ENCODE data around the gene PGAM2. TPM values are rescaled to one million over a fixed set of nuclear protein-coding genes. Genes with fewer than 3 reads are reported as not detected.
"Not testable (repeated sequence)": the region's sequence is repeated elsewhere in the genome, so short reads cannot be mapped to it uniquely, and the experiment has no call there.

The PGAM2 gene
- total and polyA plus RNA-seq, 2 experiments from 2014 or later = 148 to 165 TPM

GRCh38 chr7:44045226-44046014, 19.9 kb downstream of the PGAM2 start:
- TF ChIP-seq CTCF (IDR thresholded peaks at IDR 0.05; ENCODE audit: low read depth, low read length) = no peak
- Histone ChIP-seq H3K36me3 (peaks cover 7% of the 10 kb centered on the region), H3K4me1 (ENCODE audit: low read depth) (peaks cover 12% of the 10 kb centered on the region), H3K27me3 (no peaks in the 10 kb centered on the region), H3K4me3 (peak overlapping the region; percentile 86), H3K9me3 (ENCODE audit: low read depth) (no peaks in the 10 kb centered on the region), H3K27ac (peak overlapping the region; percentile 77)
- DNase-seq (ENCODE audit: low read depth in 1 of 2, low spot score in 1 of 2) = no peak

- DNase-seq (ENCODE audit: low read depth in 1 of 2, low spot score in 1 of 2) = peak; percentile 88 to 94
- TF ChIP-seq CTCF (IDR thresholded peaks at IDR 0.05; ENCODE audit: low read depth, low read length) = no peak
- no peaks in the 10 kb centered on the region for H3K9me3 ChIP-seq (ENCODE audit: low read depth)
- peak within 1 kb of the TSS; percentile 86 for H3K4me3 ChIP-seq
- H3K27ac ChIP-seq = peak within 1 kb of the TSS; percentile 77
- no peaks in the 10 kb centered on the region for H3K27me3 ChIP-seq
- H3K4me1 ChIP-seq (ENCODE audit: low read depth) = peaks cover 12% of the 10 kb centered on the region
- peaks cover 4% of the 10 kb centered on the region for H3K36me3 ChIP-seq
Measured at GRCh38 chr7:44044315-44045225, 20.8 kb downstream of the PGAM2 start, which contains the start of gene DBNL. Gene DBNL (plus strand): TSS chr7:44044702. CDS start chr7:44044738, 36 bp downstream.

DNA sequence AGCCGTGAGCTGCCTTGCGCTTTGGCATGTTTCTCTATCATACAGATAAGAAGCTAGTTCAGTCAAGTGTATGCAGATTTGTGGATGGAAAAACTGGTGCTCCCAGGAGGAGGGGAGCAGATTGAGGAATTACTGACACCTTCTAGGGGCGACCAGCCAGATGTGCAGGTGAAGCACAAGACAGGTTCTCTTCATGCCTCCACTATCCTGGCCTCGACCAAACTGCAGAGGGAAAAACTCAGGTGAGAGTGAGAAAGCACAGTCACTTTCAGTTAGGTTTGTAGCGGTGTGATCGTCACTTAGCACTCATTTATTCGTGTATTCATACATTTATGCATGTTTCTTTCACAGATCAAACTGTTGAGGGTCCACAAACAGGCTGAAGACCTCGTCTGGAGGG, 21.5 kb downstream of the PGAM2 start:
- TF ChIP-seq CTCF (IDR thresholded peaks at IDR 0.05; ENCODE audit: low read depth, low read length) = no peak
- Histone ChIP-seq H3K9me3 (ENCODE audit: low read depth) (no peaks in the 10 kb centered on the region), H3K4me1 (ENCODE audit: low read depth) (peaks cover 12% of the 10 kb centered on the region), H3K36me3 (peaks cover 4% of the 10 kb centered on the region), H3K27ac (peak overlapping the region; percentile 77), H3K4me3 (peak overlapping the region; percentile 86), H3K27me3 (no peaks in the 10 kb centered on the region)
- DNase-seq (ENCODE audit: low read depth in 1 of 2, low spot score in 1 of 2) = no peak

DNA sequence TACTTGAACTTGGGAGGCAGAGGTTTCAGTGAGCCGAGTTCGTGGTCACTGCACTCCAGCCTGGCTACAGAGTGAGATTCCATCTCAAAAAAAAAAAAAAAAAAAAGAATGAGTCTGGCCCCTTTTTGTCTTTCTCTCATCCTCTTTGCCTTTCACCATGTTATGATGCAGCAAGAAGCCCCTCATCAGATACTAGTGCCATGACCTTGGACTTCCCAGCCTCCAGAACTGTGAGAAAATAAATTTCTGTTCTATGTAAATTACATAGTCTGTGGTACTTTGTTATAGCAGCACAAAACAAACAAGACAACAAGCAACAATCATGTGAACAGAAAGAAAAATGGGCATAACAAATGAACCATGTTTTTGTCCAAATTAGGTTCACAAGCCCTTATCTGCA, 23.1 kb downstream of the PGAM2 start:
- no peaks in the 10 kb centered on the region for H3K9me3 ChIP-seq (ENCODE audit: low read depth)
- TF ChIP-seq CTCF (IDR thresholded peaks at IDR 0.05; ENCODE audit: low read depth, low read length) = no peak
- DNase-seq (ENCODE audit: low read depth in 1 of 2, low spot score in 1 of 2) = no peak
- no peak overlapping the region for H3K27ac ChIP-seq
- H3K36me3 ChIP-seq = peaks cover 4% of the 10 kb centered on the region
- no peak overlapping the region for H3K4me3 ChIP-seq
- peaks cover 12% of the 10 kb centered on the region for H3K4me1 ChIP-seq (ENCODE audit: low read depth)
- H3K27me3 ChIP-seq = no peaks in the 10 kb centered on the region

GRCh38 chr7:44040493-44040891, 24.9 kb downstream of the PGAM2 start:
- not testable (repeated sequence) for H3K4me1 ChIP-seq (ENCODE audit: low read depth); H3K27me3 ChIP-seq; H3K9me3 ChIP-seq (ENCODE audit: low read depth); H3K36me3 ChIP-seq; H3K27ac ChIP-seq
- peak in 1 of 2 donors; percentile 30 for DNase-seq (ENCODE audit: low read depth in 1 of 2, low spot score in 1 of 2)
- peak overlapping the region; percentile 9 for H3K4me3 ChIP-seq

DNA sequence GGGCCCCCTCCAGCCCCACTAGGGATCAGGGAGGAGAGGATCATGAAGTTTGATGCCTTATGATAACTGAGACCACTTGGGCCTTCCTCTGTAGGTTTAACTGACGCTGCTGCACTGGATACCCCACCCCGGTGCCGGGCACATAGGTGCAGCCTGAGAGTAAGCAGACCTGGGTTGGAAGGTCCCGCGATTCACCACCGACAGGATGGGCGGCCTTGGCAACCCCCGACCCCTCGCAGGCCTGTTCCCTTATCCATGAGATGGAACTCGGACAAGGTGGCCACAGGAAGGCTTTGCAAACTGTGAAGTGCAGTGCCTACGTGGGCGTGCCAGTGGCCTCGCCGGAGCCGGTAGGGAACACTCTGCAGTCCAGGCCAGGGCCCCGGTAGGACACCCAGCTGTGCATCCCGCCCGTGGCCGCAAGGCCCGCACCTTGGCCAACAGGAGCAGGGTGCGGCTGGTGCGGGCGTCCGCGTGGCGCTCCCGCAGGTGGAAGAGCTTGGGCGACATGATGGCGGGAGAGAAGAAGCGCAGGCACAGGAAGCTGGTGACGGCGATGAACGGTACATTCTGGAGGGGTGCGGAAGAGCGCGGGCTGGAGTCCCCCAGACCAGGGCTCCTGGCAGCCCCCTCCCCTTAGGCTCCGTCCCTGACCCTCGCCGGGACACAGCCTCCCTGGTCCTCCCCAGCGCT, 25.4 kb downstream of the PGAM2 start:
- H3K27ac ChIP-seq; H3K9me3 ChIP-seq (ENCODE audit: low read depth); H3K36me3 ChIP-seq; H3K27me3 ChIP-seq; H3K4me1 ChIP-seq (ENCODE audit: low read depth); DNase-seq (ENCODE audit: low read depth in 1 of 2, low spot score in 1 of 2): not testable (repeated sequence)
- peak overlapping the region; percentile 9 for H3K4me3 ChIP-seq

GRCh38 chr7:44038961-44039558, 26.3 kb downstream of the PGAM2 start:
- H3K27me3 ChIP-seq; H3K4me3 ChIP-seq; H3K4me1 ChIP-seq (ENCODE audit: low read depth); H3K27ac ChIP-seq; H3K9me3 ChIP-seq (ENCODE audit: low read depth); H3K36me3 ChIP-seq: not testable (repeated sequence)
- DNase-seq (ENCODE audit: low read depth in 1 of 2, low spot score in 1 of 2) = peak; percentile 80 to 95

- H3K36me3 ChIP-seq; H3K27ac ChIP-seq; H3K4me1 ChIP-seq (ENCODE audit: low read depth); DNase-seq (ENCODE audit: low read depth in 1 of 2, low spot score in 1 of 2); H3K4me3 ChIP-seq; H3K27me3 ChIP-seq; H3K9me3 ChIP-seq (ENCODE audit: low read depth): not testable (repeated sequence)
Measured at GRCh38 chr7:44038553-44038952, 26.8 kb downstream of the PGAM2 start.

GRCh38 chr7:44037951-44038350, 27.4 kb downstream of the PGAM2 start:
- H3K9me3 ChIP-seq (ENCODE audit: low read depth); H3K27ac ChIP-seq; H3K4me3 ChIP-seq; DNase-seq (ENCODE audit: low read depth in 1 of 2, low spot score in 1 of 2); H3K4me1 ChIP-seq (ENCODE audit: low read depth); H3K27me3 ChIP-seq; H3K36me3 ChIP-seq: not testable (repeated sequence)

Data from cardiac muscle cell (in vitro differentiated cells and primary cell).